GM21717 (cell line): ENCODE data around the gene MOB3A.
"Not testable (repeated sequence)": the region's sequence is repeated elsewhere in the genome, so short reads cannot be mapped to it uniquely, and the experiment has no call there.

Experiments used
- ATAC-seq: cut with Tn5 transposase; IDR thresholded peaks from one replicate; pipeline ENCODE4 v1.9.1; 2021; ENCODE audit warnings: mild to moderate bottlenecking, moderate library complexity; ENCODE audit not compliant: unreplicated experiment

The MOB3A gene

GRCh38 chr19:2109046-2109864 lies 13.1 kb upstream of the MOB3A start:
- ATAC-seq, result no peak

GRCh38 chr19:2108251-2109016 lies 12.3 kb upstream of the MOB3A start:
- ATAC-seq, result no peak

- no peak for ATAC-seq
Observed at GRCh38 chr19:2103045-2103707, 7.0 kb upstream of the MOB3A start.

- ATAC-seq, result no peak
Observed at GRCh38 chr19:2101417-2102335, 5.5 kb upstream of the MOB3A start.

GRCh38 chr19:2100719-2101061 lies 4.6 kb upstream of the MOB3A start:
- no peak for ATAC-seq

- no peak for ATAC-seq
Observed at GRCh38 chr19:2099937-2100718, 4.0 kb upstream of the MOB3A start.

GRCh38 chr19:2099054-2099501 lies 3.0 kb upstream of the MOB3A start:
- ATAC-seq, result no peak

- ATAC-seq, result no peak
Observed at GRCh38 chr19:2097886-2098327, 1.8 kb upstream of the MOB3A start.

GRCh38 chr19:2097203-2097885 lies 1.2 kb upstream of the MOB3A start:
- ATAC-seq, result no peak

- ATAC-seq, result peak; percentile 51
Observed at GRCh38 chr19:2096480-2097202, 515 bp upstream of the MOB3A start, which contains the start of gene IZUMO4. Gene IZUMO4 (plus strand): TSS chr19:2096915. CDS start chr19:2096946, 31 bp downstream.

- not testable (repeated sequence) for ATAC-seq
Observed at GRCh38 chr19:2091926-2092525, 4.1 kb downstream of the MOB3A start.

GRCh38 chr19:2089727-2090053 lies 6.4 kb downstream of the MOB3A start:
- ATAC-seq, result no peak

GRCh38 chr19:2089001-2089711 lies 7.0 kb downstream of the MOB3A start:
- ATAC-seq, result no peak

GRCh38 chr19:2087621-2088100 lies 8.5 kb downstream of the MOB3A start:
- peak; percentile 19 for ATAC-seq

GRCh38 chr19:2086695-2087620 lies 9.2 kb downstream of the MOB3A start:
- ATAC-seq, result peak; percentile 10

GRCh38 chr19:2084993-2085720 lies 11.0 kb downstream of the MOB3A start:
- peak; percentile 27 for ATAC-seq
